Activated naive CD4-positive, alpha-beta T cell treated with anti-CD3 and anti-CD28 coated beads, Interleukin-2, amount 50 U/mL, for 72 hours (primary cell): ENCODE results near the gene BRI3. TPM values are rescaled to one million over a fixed set of nuclear protein-coding genes. Genes with fewer than 3 reads are reported as not detected.

ENCODE experiments used
- ATAC-seq, 2 donors: fragments of 150-1000 bp; cut with Tn5 transposase; 2 replicates each; pipeline ENCODE4 v1.10.0; 2021; ENCODE audit warnings: mild to moderate bottlenecking in 2 of 2, moderate library complexity in 2 of 2
- DNase-seq, 2 donors: peaks; one replicate each; pipeline ENCODE4 v3.0.0; 2021 to 2022; ENCODE audit warnings: low spot score in 2 of 2
- H3K27ac Mint-ChIP-seq, 2 donors: one replicate each; pipeline ENCODE4 v1.8.0; 2022; ENCODE audit warnings: mild to moderate bottlenecking in 2 of 2, mixed read lengths in 2 of 2
- H3K36me3 Mint-ChIP-seq, 2 donors: one replicate each; pipeline ENCODE4 v1.8.0; 2022; ENCODE audit warnings: mixed read lengths in 2 of 2
- H3K9me3 Mint-ChIP-seq, 2 donors: one replicate each; pipeline ENCODE4 v1.8.0; 2022; ENCODE audit warnings: mixed read lengths in 2 of 2
- total RNA-seq, 2 donors: library from RNA; stranded (reverse); gene quantifications; one replicate each; pipeline ENCODE4 v1.2.3, GENCODE V29; 2022

The BRI3 gene
- total RNA-seq, 2 donors from 2014 or later: 50.0 to 66.4 TPM

DNA sequence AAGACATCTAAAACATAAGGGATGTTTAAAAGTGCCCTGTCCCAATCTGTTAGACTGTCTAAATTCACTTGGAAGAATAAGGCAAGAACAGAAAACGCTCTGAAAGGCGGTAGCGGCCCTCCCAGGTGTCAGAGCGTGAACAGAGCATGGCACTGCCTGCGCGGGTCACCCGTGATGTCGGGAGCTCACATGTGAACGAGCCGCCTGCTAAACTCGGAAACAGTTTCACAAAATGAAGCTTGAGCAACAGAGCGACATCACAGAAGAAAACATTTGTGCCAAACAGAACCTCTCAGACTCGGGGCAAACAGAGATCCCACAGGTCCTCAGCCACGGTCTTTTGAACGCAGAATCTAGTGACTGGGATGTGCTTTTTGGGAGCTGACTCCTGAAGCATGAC lies 12.8 kb downstream of the BRI3 start:
- DNase-seq (no peak), ATAC-seq (no peak)
- Mint-ChIP-seq H3K9me3 (no peaks in the 10 kb centered on the region), H3K36me3 (no peaks in the 10 kb centered on the region), H3K27ac (peak overlapping the region in 1 of 2 donors; percentile 22)

DNA sequence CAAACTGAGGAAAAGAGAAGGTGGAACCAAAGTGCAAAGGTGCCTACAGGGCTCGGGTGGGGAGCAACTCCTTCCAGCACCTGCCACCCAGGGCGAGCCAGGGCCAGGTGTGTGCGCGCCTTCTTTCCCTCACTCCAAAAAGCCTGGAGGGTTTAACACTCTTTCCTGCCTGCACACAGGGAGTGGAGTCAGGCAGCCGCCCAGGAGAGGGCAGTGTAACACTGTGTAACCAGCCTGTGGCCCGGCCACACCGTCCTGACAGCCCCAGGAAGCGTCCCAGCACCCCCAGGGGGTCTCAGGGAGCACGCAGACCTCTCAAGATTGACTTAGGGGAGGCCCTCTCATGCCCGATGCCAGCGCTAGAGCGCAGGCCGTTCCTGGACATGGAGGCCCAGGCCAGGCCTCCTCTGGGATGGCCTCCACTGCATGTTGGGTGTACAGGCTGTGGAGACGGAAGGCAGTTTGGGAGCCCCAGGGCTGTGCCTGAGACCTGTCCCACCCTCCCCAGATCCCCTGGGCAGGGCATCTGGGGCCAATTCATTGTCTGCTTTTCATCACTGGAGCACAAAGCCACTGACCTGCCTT lies 13.4 kb downstream of the BRI3 start:
- peak; percentile 66 to 81 for ATAC-seq
- no peak overlapping the region for H3K27ac Mint-ChIP-seq
- DNase-seq: peak in 1 of 2 donors; percentile 40
- no peaks in the 10 kb centered on the region for H3K36me3 Mint-ChIP-seq
- no peaks in the 10 kb centered on the region for H3K9me3 Mint-ChIP-seq

DNA sequence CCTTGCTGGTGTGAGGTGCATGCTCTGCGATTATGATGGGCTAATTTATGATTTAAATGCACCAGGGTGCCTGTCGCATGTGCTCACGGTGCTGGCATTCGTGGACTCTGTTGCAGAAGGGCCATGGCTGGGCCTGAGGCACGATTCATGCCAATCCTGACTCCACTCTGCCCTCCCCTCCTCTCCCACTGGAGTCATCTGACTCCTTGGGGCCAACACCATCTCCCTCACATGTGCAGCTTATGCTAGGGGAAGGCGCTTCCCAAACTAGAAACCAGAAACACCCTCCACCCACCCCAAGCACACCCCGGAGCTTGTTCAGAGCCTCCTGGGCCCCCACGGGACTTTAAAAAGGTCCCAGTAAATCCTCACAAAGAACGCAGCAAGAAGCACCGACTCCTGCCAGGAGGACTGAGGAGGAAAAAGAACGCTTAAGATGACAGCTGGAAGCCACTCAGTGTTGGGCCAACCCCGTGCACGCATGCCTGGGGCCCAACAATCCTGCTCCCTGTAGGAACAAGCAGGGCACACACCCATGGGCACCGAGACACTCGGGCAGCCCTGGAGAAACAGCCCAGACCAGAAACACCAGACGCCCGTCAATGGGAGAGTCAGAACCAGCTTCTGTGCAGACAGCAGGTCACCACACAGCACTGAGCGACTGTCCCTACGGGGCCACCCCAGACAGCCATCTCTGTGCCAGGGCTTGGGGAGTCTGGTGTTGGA lies 14.1 kb downstream of the BRI3 start:
- ATAC-seq (no peak), DNase-seq (no peak)
- Mint-ChIP-seq H3K36me3 (no peaks in the 10 kb centered on the region), H3K9me3 (no peaks in the 10 kb centered on the region), H3K27ac (no peak overlapping the region)

DNA sequence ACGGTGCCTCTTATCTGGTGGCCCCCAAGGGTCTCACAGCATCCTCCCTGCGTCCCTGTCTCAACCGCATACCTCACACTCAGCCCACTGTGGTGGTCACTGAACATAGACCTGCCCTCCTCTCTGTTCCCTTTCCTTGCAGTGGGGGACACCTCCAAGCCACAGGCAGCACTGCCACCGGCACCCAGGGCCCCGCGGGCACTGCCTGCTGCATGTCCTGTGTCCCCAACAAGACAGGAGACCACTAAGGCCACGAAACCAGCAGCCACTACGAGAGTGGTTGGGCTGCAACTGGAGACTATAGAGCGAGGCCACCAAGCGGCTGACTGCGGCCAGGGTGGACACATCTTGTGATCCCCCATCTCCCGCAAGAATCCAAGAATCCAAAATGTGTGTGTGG lies 15.3 kb downstream of the BRI3 start:
- H3K27ac Mint-ChIP-seq: peak overlapping the region; percentile 13 to 84
- DNase-seq (no peak), ATAC-seq (no peak)
- no peaks in the 10 kb centered on the region for H3K9me3 Mint-ChIP-seq
- H3K36me3 Mint-ChIP-seq: no peaks in the 10 kb centered on the region

DNA sequence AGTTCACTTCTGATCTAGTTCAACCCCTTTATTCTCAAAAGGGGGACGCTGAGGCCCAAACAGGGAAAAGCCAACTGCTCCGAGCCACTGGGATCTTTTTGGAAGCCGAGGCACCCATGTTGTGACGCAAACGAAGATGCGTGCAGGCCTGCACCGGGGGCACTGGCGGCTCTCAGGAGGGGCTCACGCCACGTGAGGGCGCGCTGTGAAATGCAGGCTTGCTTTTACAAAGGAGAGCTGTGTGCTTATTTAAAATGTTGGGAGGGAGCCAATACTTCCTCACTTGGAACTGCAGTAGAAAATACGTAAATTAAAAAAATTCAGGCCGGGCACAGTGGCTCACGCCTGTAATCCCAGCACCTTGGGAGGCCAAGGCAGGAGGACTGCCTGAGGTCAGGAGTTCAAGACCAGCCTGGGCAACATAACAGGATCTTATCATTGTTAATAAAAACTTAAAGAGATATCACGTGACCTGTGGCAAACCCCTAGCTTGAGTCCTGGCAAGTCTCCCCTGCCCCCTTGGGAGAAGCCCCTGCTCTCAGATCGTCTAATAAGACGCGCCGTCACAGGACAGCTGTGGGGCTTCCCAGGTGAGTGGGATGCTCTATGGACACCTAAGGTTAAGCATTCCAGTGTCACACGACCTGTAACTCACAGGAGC lies 16.3 kb downstream of the BRI3 start:
- ATAC-seq: no peak
- Mint-ChIP-seq H3K36me3 (no peaks in the 10 kb centered on the region), H3K27ac (no peak overlapping the region), H3K9me3 (no peaks in the 10 kb centered on the region)
- DNase-seq: no peak

DNA sequence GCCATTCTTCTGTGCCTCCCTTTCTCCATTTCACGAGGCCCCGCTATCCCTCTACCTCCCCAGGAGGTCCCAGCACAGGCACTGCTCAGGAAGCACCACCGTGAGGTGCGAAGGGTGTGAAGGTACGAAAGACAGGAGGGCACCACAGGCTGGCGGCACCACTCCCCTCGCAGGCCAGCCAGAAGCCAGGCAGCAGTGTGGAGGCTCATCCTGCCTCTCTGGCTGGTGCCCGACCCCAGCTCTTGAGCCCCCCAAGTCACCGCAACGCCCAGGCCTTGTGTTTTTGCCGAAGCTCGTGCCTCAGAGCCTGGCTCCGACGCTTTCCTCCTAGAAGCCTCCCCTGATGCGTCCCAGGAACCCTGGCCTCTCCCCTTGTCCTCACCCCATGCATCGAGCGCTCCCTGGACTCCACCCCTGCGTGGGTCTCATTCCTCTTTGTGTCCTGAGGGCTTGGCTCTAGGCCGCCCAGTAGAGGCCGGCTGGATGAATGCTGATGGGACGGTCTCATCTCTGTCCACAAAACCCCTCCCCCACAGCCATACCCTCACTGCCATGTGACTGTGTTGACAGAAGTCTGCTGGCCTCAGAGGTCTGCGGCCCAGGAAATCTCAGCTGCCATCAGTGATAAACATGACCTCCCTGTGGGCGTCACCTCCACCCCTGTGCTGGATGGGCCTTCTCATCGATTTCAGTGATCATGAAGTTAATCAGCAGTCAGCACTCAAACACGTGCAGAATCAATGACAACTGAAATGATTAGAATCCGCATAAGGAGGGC lies 19.3 kb downstream of the BRI3 start:
- no peaks in the 10 kb centered on the region for H3K36me3 Mint-ChIP-seq
- no peak overlapping the region for H3K27ac Mint-ChIP-seq
- DNase-seq: no peak
- H3K9me3 Mint-ChIP-seq: no peaks in the 10 kb centered on the region
- ATAC-seq: no peak

DNA sequence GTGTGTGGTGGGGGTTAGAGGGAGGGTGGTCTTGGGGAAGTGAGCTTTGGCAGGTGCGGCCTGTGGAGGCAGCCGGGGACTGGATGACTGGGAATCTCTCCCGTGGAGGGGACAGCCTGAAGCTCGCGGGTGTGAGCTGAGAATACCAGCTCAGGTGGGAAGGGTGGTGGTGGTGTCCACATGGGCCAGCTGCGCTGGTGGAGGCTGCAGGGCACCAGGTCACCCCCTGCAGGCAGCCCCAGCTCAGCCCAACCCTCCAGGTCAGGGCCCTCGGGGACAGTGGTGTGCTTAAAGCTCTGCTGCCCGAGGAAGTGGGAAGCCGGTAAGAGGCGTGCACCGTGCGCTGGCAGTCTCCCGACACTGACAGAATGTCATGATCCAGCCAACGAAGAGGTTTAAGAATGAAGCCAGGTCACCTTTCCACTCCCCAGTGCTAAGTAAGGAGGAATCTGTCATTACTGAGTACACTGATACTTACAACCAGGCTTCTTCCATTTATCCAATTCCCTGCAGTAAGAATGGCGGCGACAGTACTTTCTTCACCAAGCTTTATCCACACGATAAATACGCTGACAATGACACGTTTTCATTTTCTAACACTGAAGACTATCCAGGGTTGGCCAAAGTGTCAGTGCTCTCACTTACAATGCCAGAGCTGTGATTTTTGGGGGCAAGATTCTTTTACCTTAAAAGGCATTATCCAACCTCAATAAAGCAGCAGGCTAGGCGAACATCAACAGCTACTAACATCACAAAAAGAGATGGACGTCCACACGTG lies 20.4 kb downstream of the BRI3 start:
- ATAC-seq (no peak), DNase-seq (no peak)
- H3K36me3 Mint-ChIP-seq: no peaks in the 10 kb centered on the region
- H3K9me3 Mint-ChIP-seq: no peaks in the 10 kb centered on the region
- H3K27ac Mint-ChIP-seq: peak overlapping the region in 1 of 2 donors; percentile 22

DNA sequence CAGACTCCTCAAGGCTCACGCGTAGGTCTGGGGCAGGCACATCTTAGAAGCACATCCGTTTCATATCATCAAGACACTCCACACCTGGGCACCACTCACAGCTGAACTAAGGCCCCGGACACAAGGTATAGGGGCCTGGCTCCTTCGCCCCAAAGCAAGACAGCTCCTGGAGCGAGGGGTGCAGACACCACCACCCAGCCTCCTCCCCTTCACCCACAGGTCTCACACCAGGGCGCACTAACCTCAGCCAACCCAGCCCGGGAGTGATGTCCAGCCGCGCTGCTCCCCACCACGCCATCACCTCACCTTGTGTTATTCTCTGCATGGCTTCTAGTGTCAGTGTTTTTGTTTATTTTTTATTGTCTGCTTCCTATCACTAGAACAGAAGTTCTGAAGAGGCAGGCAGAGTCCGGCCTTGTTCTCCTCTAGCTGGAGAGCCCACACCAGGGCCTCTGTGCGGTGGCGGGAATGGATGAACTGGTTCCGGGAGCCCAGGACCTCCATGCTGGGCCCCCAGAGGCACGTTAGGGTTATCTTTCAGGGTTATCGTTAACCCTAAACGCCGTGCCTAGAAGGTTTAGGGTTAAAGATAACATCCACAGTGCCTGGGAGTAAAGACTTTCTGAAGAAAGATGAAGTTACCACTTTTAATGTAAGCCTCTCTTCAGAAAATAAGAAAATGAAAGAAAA lies 21.8 kb downstream of the BRI3 start:
- no peak overlapping the region for H3K27ac Mint-ChIP-seq
- no peak for ATAC-seq
- no peaks in the 10 kb centered on the region for H3K9me3 Mint-ChIP-seq
- DNase-seq: no peak
- no peaks in the 10 kb centered on the region for H3K36me3 Mint-ChIP-seq

DNA sequence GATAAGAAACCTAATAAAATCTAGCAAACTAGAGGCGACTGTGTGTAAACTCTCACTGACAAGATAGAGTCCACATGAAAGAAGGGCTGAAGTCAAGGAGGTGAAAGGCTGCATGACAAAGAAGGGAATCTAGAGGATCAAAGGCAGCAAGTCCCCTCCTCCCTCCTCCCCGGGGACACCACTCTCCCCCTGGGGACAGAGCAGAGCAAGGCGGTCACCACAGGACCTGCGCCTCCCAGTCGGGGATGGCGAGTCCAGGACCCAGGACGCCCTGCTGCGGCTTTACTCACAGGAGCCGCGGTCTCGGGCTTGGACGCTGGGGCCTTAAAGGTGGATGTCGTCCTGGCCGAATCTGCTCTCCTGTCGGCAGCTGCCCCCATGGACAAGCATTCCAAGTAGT lies 22.4 kb downstream of the BRI3 start:
- Mint-ChIP-seq H3K9me3 (no peaks in the 10 kb centered on the region), H3K36me3 (no peaks in the 10 kb centered on the region), H3K27ac (no peak overlapping the region)
- no peak for DNase-seq
- ATAC-seq: no peak

DNA sequence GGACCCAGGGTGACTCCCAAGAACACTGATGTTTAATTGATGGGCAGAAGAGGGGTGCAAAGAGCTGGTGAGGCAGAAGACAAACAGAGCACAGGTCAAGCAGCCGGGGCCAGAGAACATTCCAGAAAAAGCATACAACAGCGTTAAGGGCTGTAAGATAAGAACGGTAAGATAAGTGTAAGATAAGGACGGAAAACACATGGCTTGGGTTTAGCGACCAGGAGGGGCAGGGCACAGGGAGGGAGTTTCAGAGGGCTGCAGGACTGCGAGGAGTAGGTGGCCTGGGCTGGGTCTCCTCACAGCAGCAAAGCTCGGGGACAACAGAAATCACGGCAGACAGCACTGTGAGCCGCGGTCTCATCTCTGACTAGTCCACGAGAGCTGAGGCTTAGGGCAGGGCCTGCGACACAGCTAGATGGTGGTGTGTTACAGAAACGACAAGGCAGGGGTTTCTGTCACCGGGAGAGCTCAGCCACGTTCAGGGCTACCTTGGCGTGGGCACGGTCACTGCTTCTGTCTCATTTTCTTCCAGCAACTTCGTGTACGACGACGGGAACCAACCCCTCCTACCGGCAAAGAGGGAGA lies 24.6 kb downstream of the BRI3 start:
- H3K9me3 Mint-ChIP-seq: no peaks in the 10 kb centered on the region
- H3K27ac Mint-ChIP-seq: no peak overlapping the region
- no peak for ATAC-seq
- no peak for DNase-seq
- no peaks in the 10 kb centered on the region for H3K36me3 Mint-ChIP-seq

DNA sequence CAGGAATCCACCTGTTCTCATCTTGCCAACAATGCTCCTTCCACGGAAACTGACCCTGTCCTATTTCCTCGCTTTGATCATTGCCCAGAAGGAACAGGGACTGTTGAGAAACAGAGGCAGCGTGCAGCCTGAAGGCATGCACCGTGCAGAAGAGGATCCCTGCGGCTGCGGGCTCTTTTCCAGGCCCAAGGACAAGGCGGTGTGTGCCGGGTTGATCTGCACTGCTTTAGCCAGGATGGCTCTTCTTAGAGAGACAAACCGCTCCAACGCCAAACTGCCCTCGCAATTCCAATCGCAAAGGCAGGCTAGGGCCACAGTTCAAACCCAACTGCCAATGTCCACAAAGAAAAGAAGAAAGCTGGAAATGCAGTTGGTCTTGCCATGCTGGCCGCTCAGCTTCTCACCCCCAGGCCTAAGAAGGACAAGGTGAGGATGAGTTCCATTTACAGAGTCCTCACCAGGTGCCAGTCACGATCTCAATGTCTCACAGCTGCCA lies 26.5 kb downstream of the BRI3 start:
- ATAC-seq (no peak), DNase-seq (no peak)
- no peaks in the 10 kb centered on the region for H3K36me3 Mint-ChIP-seq
- H3K9me3 Mint-ChIP-seq: no peaks in the 10 kb centered on the region
- no peak overlapping the region for H3K27ac Mint-ChIP-seq

DNA sequence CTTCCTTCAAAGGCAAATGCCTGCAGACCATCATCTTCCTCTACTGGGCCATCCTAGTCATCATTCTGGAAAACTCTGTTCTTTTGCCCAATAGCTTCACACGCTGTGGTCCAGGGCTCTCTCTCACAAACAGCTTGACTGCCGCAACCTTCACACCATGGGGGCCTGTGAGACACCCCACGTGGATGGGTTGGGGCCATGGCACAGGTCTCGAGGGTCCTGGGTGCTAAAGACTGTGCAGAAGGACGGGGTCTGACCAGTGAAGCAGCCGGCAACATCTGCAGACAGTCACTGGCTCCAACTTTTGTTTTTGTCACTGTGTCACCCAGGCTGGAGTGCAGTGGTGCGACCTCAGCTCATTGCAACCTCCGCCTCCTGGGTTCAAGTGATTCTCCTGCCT lies 28.1 kb downstream of the BRI3 start:
- no peak for ATAC-seq
- Mint-ChIP-seq H3K27ac (no peak overlapping the region), H3K9me3 (no peaks in the 10 kb centered on the region), H3K36me3 (no peaks in the 10 kb centered on the region)
- no peak for DNase-seq

DNA sequence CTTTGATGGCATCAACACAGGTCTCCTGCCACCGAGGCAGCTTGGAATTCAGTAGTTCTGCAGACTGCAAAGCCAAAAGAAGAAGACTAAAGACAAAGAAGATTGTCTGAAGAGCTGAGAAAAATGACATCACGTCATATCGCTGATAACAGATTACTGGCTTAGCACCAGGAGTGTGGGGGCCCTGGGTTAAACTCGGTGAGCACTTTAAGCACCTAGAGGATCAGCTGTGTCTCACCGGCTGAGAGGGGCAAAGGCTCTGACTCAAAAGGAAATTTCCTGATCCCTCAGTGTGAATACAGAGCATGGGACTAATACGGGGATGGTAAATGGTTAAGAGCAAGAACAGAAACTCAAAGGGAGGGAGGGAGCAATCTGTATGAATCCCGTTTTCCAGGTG lies 30.7 kb downstream of the BRI3 start:
- Mint-ChIP-seq H3K27ac (no peak overlapping the region), H3K9me3 (no peaks in the 10 kb centered on the region), H3K36me3 (no peaks in the 10 kb centered on the region)
- no peak for ATAC-seq
- no peak for DNase-seq

DNA sequence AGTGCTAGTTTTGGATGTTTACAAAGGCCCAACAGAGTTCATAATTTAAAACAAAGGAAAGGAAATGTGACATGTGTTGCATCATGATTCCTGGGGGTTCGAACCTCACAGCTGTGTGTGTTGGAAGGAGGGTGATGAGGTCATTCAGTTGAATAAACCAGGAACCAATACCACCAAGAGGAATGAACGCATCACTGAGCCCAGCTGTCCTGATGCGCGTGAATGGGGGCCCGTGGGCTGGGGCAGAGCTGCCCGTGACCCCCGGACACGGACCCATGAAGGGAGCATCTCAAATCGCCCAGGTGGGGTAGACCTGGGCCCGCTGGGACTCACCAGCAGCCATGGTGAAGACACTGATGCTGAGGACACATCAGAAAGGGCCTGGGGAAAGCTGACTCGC lies 33.0 kb downstream of the BRI3 start:
- no peaks in the 10 kb centered on the region for H3K36me3 Mint-ChIP-seq
- H3K27ac Mint-ChIP-seq: no peak overlapping the region
- no peak for DNase-seq
- H3K9me3 Mint-ChIP-seq: no peaks in the 10 kb centered on the region
- ATAC-seq: no peak

DNA sequence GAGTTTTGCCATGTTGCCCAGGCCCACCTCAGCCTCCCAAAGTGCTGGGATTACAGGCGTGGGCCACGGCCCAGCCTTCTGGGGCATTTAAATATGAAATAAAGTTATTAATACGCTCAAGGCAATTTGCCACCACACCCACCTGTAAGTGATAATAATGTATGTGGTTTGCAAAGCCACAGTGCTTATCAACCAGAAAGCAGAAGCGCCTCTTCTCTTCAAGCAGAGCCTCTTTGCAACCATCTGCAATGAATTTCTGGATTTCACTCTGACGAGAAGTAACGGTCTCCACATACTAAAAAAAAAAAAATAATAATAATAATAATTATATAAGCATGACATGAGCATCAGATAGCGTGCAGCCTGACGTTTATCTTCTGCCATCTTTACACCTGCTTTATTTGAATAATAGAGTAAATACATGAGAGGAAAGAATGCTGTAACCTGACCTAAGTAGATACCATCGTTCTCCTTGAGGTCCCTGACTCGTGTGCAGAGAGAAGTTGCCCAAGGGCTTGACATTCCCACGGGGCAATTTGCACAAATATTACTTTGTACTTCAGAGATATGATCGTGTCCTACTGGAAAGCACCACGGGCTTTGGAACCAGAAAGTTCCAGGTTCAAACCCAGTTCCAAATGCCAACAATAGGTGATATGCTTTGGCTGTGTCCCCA lies 34.0 kb downstream of the BRI3 start:
- no peak overlapping the region for H3K27ac Mint-ChIP-seq
- ATAC-seq (no peak), DNase-seq (no peak)
- no peaks in the 10 kb centered on the region for H3K9me3 Mint-ChIP-seq
- H3K36me3 Mint-ChIP-seq: no peaks in the 10 kb centered on the region
